Stimulated activated naive CD8-positive, alpha-beta T cell treated with anti-CD3 and anti-CD28 coated beads, Interleukin-15, Interleukin-2, amounts not matched to agents 100 U/mL and 50 U/mL, for 24 hours (primary cell): ENCODE measurements around the gene PLXND1.

Experiments used
- ATAC-seq: fragments of 150-1000 bp; cut with Tn5 transposase; one replicate; pipeline ENCODE4 v1.10.0; 2021
- DNase-seq: peaks from one replicate; pipeline ENCODE4 v3.0.0; 2021

The PLXND1 gene

GRCh38 chr3:129507181-129507831, 99.2 kb downstream of the PLXND1 start:
- DNase-seq (no peak), ATAC-seq (no peak)

GRCh38 chr3:129506231-129506742, 100.2 kb downstream of the PLXND1 start:
- no peak for DNase-seq
- no peak for ATAC-seq

DNA sequence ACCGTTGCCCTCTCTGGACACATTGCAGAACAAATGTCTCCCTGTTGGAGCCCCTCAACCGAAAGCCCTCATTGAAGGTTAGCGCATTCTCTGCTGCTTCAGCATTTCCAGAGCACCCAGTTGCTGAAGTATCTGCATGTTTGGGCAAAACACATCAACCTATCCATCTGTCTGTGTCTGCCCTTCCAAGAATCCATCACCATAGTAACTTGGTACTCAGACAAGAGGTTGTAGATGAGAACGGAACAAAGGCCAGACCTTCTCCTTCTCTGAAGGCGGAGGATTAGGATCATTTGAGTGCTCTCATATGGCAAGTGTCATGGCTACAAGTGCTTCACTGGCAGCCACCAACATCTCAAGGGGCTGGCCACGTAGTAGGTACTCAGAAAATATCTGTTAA, 101.1 kb downstream of the PLXND1 start:
- DNase-seq: no peak

More for the DNA sequence above, 101.1 kb downstream of the PLXND1 start:
- no peak for ATAC-seq
